GM12878 (cell line): Measurements from ENCODE around the gene UPF1. TPM values are rescaled to one million over a fixed set of nuclear protein-coding genes. Genes with fewer than 3 reads are reported as not detected.

Experiments used
- ATAC-seq: fragments of 200-7000 bp; cut with Tn5 transposase; 3 replicates; pipeline ENCODE4 v1.9.1; 2020; ENCODE audit warnings: mild to moderate bottlenecking, moderate library complexity
- BruUV-seq: library from RNA; stranded (reverse); fragments of 400-500 nt; replicated peaks from 2 replicates; lab custom pipeline; 2021; lab: Mats Ljungman, UMichigan
- CTCF ChIA-PET: fragments of 300-600 bp; sonication (Branson Sonifier 250); formaldehyde crosslinking; extraction: SDS; loops from one replicate; lab custom pipeline; 2021; ENCODE audit warnings: inconsistent platforms; lab: Yijun Ruan, JAX
- POLR2A ChIA-PET: fragments of 350-600 bp; formaldehyde crosslinking; extraction: SDS; loops from one replicate; lab custom pipeline; 2021; ENCODE audit warnings: inconsistent platforms; lab: Charles Lee
- RAD21 ChIA-PET: fragments of 300-600 bp; sonication (Branson Sonifier 250); formaldehyde crosslinking; loops from one replicate; lab custom pipeline; 2023; ENCODE audit warnings: antibody characterized with exemption; ENCODE audit not compliant: unreplicated experiment; lab: Charles Lee
- SMC1A ChIA-PET: fragments of 300-600 bp; sonication (Branson Sonifier 250); formaldehyde crosslinking; loops from one replicate; lab custom pipeline; 2023; ENCODE audit not compliant: unreplicated experiment, uncharacterized antibody; lab: Charles Lee
- DNase-seq: peaks from one replicate; pipeline ENCODE4 v3.0.0-alpha.2; 2011; ENCODE audit warnings: low read depth, low spot score
- FAIRE-seq: peaks from 3 replicates; lab custom pipeline; 2011; peaks lifted over from hg19 to GRCh38; lab: Jason Lieb, UNC
- H2AFZ ChIP-seq: 2 replicates; pipeline ENCODE4 v1.6.0; 2011; ENCODE audit warnings: low read depth, low read length, control low read depth; ENCODE audit not compliant: control insufficient read depth
- H3K27ac ChIP-seq: 2 replicates; pipeline ENCODE4 v1.5.1; 2011; ENCODE audit warnings: control low read depth; ENCODE audit not compliant: control insufficient read depth, insufficient read depth
- H3K27me3 ChIP-seq, 2 experiments: replicated peaks in 1 of 2; 2 replicates each; pipeline versions ENCODE4 v1.6.0 to v1.6.1; 2011; ENCODE audit warnings: low read length in 1 of 2; ENCODE audit not compliant: control insufficient read depth in 2 of 2, insufficient read depth in 2 of 2
- H3K36me3 ChIP-seq, 2 experiments: 2 replicates each; pipeline ENCODE4 v1.5.1; 2011; ENCODE audit warnings: low read length in 1 of 2; ENCODE audit not compliant: control insufficient read depth in 2 of 2, insufficient read depth in 2 of 2
- H3K4me1 ChIP-seq: 2 replicates; pipeline ENCODE4 v1.6.1; 2011; ENCODE audit warnings: mild to moderate bottlenecking, low read length, moderate library complexity, mixed read lengths; ENCODE audit not compliant: control insufficient read depth, insufficient read depth
- H3K4me2 ChIP-seq: 2 replicates; pipeline ENCODE4 v1.6.0; 2011; ENCODE audit warnings: control low read depth; ENCODE audit not compliant: control insufficient read depth, insufficient read depth
- H3K4me3 ChIP-seq: fragments of 200-600 bp; sonication (generic); 2 replicates; pipeline ENCODE4 v1.5.1; 2016
- H3K79me2 ChIP-seq: 2 replicates; pipeline ENCODE4 v1.6.0; 2011; ENCODE audit warnings: low read length; ENCODE audit not compliant: control insufficient read depth, insufficient read depth
- H3K9ac ChIP-seq: 2 replicates; pipeline ENCODE4 v1.8.0; 2011; ENCODE audit warnings: low read length, control low read depth, mixed read lengths; ENCODE audit not compliant: control insufficient read depth, insufficient read depth
- H3K9me3 ChIP-seq: replicated peaks from 3 replicates; pipeline ENCODE4 v1.5.1; 2011; ENCODE audit warnings: mild to moderate bottlenecking, low read length; ENCODE audit not compliant: control insufficient read depth, insufficient read depth
- H4K20me1 ChIP-seq: 2 replicates; pipeline ENCODE4 v1.6.0; 2011; ENCODE audit not compliant: control insufficient read depth, insufficient read depth
- BACH1 ChIP-seq: fragments of 450-650 bp; IDR thresholded peaks from 2 replicates; pipeline ENCODE4 v1.6.1; 2017; ENCODE audit warnings: mild to moderate bottlenecking, borderline replicate concordance
- CBX5 ChIP-seq: sonication (generic); IDR thresholded peaks from 2 replicates; pipeline ENCODE4 v1.6.1; 2016; ENCODE audit warnings: low read depth, moderate library complexity, mild to moderate bottlenecking, inconsistent platforms
- CHD1 ChIP-seq: IDR thresholded peaks from 2 replicates; pipeline ENCODE4 v1.6.1; 2012; ENCODE audit warnings: low read depth, low read length, improper control_type of control experiment
- EGR1 ChIP-seq, 2 experiments: IDR thresholded peaks; 1 replicate in 1 of 2; 2 replicates in 1 of 2; pipeline ENCODE4 v1.6.1; 2011 to 2012; ENCODE audit warnings: low read depth in 2 of 2, low read length in 2 of 2, borderline replicate concordance in 1 of 2, mild to moderate bottlenecking in 1 of 2, moderate library complexity in 1 of 2
- ETV6 ChIP-seq, 2 experiments: fragments of 450-650 bp in 1 of 2; IDR thresholded peaks in 1 of 2; conservative IDR thresholded peaks in 1 of 2; 2 replicates each; pipeline ENCODE4 v1.6.1; 2014; ENCODE audit warnings: antibody characterized with exemption in 1 of 2, borderline replicate concordance in 1 of 2, low read depth in 1 of 2, mild to moderate bottlenecking in 1 of 2, moderate library complexity in 1 of 2
- RCOR1 ChIP-seq: conservative IDR thresholded peaks from 2 replicates; pipeline ENCODE4 v1.6.1; 2012; ENCODE audit warnings: low read depth, low read length, improper control_type of control experiment
- SMAD5 ChIP-seq: IDR thresholded peaks from 2 replicates; pipeline ENCODE4 v1.6.1; 2016; ENCODE audit warnings: antibody characterized with exemption, low read depth
- SP1 ChIP-seq: IDR thresholded peaks from one replicate; pipeline ENCODE4 v1.6.1; 2011; ENCODE audit warnings: low read depth, low read length
- TARDBP ChIP-seq: IDR thresholded peaks from 2 replicates; pipeline ENCODE4 v1.6.1; 2016; ENCODE audit warnings: borderline replicate concordance
- ZNF217 ChIP-seq: fragments of 450-650 bp; IDR thresholded peaks from 2 replicates; pipeline ENCODE4 v1.6.1; 2017; ENCODE audit warnings: antibody characterized with exemption, mild to moderate bottlenecking
- WGBS: methylation state at CpG from one replicate; pipeline ENCODE4 v1.1.6; 2016; ENCODE audit warnings: low lambda C conversion rate; ENCODE audit not compliant: insufficient replicate concordance, insufficient coverage; ENCODE audit errors: missing lambda C conversion rate; 5-methylcytosine and 5-hydroxymethylcytosine counted together
- in situ Hi-C: fragments of 300-500 bp; cut with MboI; formaldehyde crosslinking; loops from 9 replicates; pipeline ENCODE4 v1.14.3; 2018; ENCODE audit warnings: mixed read lengths
- intact Hi-C: fragments of 100-400 bp; cut with micrococcal nuclease; formaldehyde crosslinking; loops from one replicate; pipeline ENCODE4 v1.14.2; 2022; ENCODE audit not compliant: unreplicated experiment
- polyA plus RNA-seq, 11 experiments: library from polyadenylated mRNA; depleted of rRNA in 4 of 11; unstranded in 6 of 11; stranded (reverse) in 5 of 11; fragments of >200 nt; fragmentation: Nextera tagmentation in 4 of 11; fragmentation: Illumina TruSeq in 1 of 11; extraction: Ambion mirVana in 4 of 11; extraction: Trizol in 1 of 11; gene quantifications; 1 replicate in 1 of 11; 2 replicates in 10 of 11; pipeline versions ENCODE4 v1.2.1 to v1.2.3, GENCODE V29; 2011 to 2016; ENCODE audit warnings: inconsistent platforms in 2 of 11, missing spikeins in 2 of 11, low read depth in 1 of 11
- total RNA-seq, 4 experiments: library from RNA; depleted of rRNA in 3 of 4; stranded (reverse); fragments of >200 nt in 3 of 4; fragmentation: Illumina TruSeq in 1 of 4; extraction: Trizol in 1 of 4; gene quantifications; 2 replicates each; pipeline versions ENCODE4 v1.2.1 to v1.2.3, GENCODE V29; 2013 to 2021
- TF ChIP-seq, protein P1 (sequence below): fragments of 450-650 bp; formaldehyde crosslinking; IDR thresholded peaks from 2 replicates; pipeline ENCODE4 v1.4.0; 2020; ENCODE audit warnings: mild to moderate bottlenecking, moderate library complexity
- TF ChIP-seq, protein P2 (sequence below): fragments of 150-350 bp; IDR thresholded peaks from 2 replicates; pipeline ENCODE4 v1.6.1; 2014; ENCODE audit warnings: mild to moderate bottlenecking, low read depth, low read length

Gene UPF1
- total and polyA plus RNA-seq, 10 of the 15 experiments (the other 5 are each of a cell fraction or from before 2014, with no cell fraction given), result 0.58 to 80.9 (median 18.7) TPM

DNA sequence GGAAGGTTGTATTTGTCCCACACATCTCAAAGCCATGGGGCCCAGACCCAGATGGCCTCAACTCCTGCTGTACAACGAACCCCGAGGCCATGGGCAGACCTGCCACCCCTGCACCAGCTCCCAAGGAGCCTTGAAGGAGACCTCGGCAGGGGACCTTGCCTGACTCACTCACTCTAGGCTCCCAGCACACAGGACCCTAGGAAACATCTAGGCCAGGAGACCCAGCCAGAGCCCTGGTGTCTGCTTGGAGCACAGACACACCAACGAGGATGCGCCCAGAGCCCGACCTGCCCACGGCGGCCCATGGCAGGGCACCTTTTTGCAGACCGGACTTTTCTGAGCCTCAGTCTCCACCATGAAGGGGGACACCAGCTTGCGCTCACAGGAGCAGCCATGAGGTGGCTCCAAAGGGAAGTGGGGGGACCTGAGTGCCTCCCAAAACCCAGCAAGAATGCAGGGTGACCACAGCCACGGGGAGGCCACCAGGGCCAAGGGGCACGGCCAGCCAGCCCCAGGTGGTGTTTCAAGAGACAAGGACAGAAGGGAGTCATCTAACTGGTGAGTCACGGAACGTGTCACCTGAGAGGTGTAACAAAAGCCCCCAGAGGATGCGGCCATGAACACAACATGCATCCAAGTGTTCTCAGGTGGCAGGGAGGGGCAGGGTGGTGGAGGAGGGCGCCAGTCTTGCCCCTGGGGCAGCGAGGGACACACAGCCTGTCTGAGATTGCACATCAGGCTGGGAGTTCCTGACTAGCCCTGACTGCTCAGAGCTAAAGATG lies 69.1 kb downstream of the UPF1 start:
- H3K36me3 ChIP-seq, result peaks cover 2 to 6% of the 10 kb centered on the region in 2 experiments; a peak in 2 of 4 replicates
- POLR2A ChIA-PET, result no interaction called here
- no peaks in the 10 kb centered on the region for H4K20me1 ChIP-seq

More for the DNA sequence above, 69.1 kb downstream of the UPF1 start:
- CTCF ChIA-PET, result no interaction called here
- no peak for TF ChIP-seq CBX5
- TF ChIP-seq, protein P1, sequence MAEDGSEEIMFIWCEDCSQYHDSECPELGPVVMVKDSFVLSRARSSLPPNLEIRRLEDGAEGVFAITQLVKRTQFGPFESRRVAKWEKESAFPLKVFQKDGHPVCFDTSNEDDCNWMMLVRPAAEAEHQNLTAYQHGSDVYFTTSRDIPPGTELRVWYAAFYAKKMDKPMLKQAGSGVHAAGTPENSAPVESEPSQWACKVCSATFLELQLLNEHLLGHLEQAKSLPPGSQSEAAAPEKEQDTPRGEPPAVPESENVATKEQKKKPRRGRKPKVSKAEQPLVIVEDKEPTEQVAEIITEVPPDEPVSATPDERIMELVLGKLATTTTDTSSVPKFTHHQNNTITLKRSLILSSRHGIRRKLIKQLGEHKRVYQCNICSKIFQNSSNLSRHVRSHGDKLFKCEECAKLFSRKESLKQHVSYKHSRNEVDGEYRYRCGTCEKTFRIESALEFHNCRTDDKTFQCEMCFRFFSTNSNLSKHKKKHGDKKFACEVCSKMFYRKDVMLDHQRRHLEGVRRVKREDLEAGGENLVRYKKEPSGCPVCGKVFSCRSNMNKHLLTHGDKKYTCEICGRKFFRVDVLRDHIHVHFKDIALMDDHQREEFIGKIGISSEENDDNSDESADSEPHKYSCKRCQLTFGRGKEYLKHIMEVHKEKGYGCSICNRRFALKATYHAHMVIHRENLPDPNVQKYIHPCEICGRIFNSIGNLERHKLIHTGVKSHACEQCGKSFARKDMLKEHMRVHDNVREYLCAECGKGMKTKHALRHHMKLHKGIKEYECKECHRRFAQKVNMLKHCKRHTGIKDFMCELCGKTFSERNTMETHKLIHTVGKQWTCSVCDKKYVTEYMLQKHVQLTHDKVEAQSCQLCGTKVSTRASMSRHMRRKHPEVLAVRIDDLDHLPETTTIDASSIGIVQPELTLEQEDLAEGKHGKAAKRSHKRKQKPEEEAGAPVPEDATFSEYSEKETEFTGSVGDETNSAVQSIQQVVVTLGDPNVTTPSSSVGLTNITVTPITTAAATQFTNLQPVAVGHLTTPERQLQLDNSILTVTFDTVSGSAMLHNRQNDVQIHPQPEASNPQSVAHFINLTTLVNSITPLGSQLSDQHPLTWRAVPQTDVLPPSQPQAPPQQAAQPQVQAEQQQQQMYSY (CRISPR knock-in tag), result no peak
- TF ChIP-seq ETV6 (conservative IDR thresholded peaks at IDR 0.05 in 1 of 2, IDR thresholded peaks at IDR 0.05 in 1 of 2; ENCODE audit: borderline replicate concordance in 1 of 2, low read depth in 1 of 2), result no peak
- TF ChIP-seq EGR1 (IDR thresholded peaks at IDR 0.05; ENCODE audit: borderline replicate concordance in 1 of 2, low read depth in 2 of 2, low read length in 2 of 2), result no peak
- no peak for TF ChIP-seq BACH1
- TF ChIP-seq, protein P2, sequence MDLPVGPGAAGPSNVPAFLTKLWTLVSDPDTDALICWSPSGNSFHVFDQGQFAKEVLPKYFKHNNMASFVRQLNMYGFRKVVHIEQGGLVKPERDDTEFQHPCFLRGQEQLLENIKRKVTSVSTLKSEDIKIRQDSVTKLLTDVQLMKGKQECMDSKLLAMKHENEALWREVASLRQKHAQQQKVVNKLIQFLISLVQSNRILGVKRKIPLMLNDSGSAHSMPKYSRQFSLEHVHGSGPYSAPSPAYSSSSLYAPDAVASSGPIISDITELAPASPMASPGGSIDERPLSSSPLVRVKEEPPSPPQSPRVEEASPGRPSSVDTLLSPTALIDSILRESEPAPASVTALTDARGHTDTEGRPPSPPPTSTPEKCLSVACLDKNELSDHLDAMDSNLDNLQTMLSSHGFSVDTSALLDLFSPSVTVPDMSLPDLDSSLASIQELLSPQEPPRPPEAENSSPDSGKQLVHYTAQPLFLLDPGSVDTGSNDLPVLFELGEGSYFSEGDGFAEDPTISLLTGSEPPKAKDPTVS, result no peak
- TF ChIP-seq ZNF217, result no peak
- no peak for TF ChIP-seq TARDBP
- no peak for TF ChIP-seq SMAD5
- no peak for TF ChIP-seq CHD1
- no peak for TF ChIP-seq RCOR1
- no peak for TF ChIP-seq SP1
- DNase-seq (no peak), FAIRE-seq (no peak), ATAC-seq (no peak)
- Histone ChIP-seq H3K27me3 (no peaks in the 10 kb centered on the region; a peak in 1 of 4 replicates), H2AFZ (no peak overlapping the region), H3K9me3 (no peaks in the 10 kb centered on the region), H3K27ac (no peak overlapping the region), H3K4me1 (no peaks in the 10 kb centered on the region), H3K4me2 (no peak overlapping the region), H3K79me2 (no peaks in the 10 kb centered on the region), H3K9ac (no peak overlapping the region), H3K4me3 (no peak overlapping the region)
- 86% methylated on average over 17 of the region's 17 CpGs for WGBS
- in situ Hi-C loops (no loop called here), intact Hi-C loops (no loop called here)
- no TSS peak for BruUV-seq
- SMC1A ChIA-PET, result no interaction called here
- RAD21 ChIA-PET, result no interaction called here
